HEK293T (cell line): Measurements from ENCODE around the gene SRD5A3.

Experiments
- ARNT ChIP-seq: fragments of 450-650 bp; IDR thresholded peaks from 2 replicates; pipeline ENCODE4 v1.6.1; 2017; ENCODE audit warnings: mild to moderate bottlenecking
- BHLHE40 ChIP-seq: fragments of 450-650 bp; IDR thresholded peaks from 2 replicates; pipeline ENCODE4 v1.6.1; 2016; ENCODE audit warnings: mild to moderate bottlenecking, moderate library complexity, borderline replicate concordance
- ELF4 ChIP-seq: fragments of 450-650 bp; IDR thresholded peaks from 2 replicates; pipeline ENCODE4 v1.6.1; 2017; ENCODE audit warnings: antibody characterized with exemption
- FOXA1 ChIP-seq: fragments of 450-650 bp; IDR thresholded peaks from 2 replicates; pipeline ENCODE4 v1.6.1; 2016; ENCODE audit warnings: mild to moderate bottlenecking
- FOXM1 ChIP-seq: fragments of 450-650 bp; IDR thresholded peaks from 2 replicates; pipeline ENCODE4 v1.6.1; 2017; ENCODE audit warnings: mild to moderate bottlenecking, borderline replicate concordance
- HDGF ChIP-seq: fragments of 450-650 bp; IDR thresholded peaks from 2 replicates; pipeline ENCODE4 v1.6.1; 2017; ENCODE audit warnings: antibody characterized with exemption, borderline replicate concordance
- LEF1 ChIP-seq: fragments of 450-650 bp; IDR thresholded peaks from 2 replicates; pipeline ENCODE4 v1.6.1; 2017; ENCODE audit warnings: mild to moderate bottlenecking, borderline replicate concordance
- SP1 ChIP-seq: fragments of 450-650 bp; IDR thresholded peaks from 2 replicates; pipeline ENCODE4 v1.6.1; 2017
- SUZ12 ChIP-seq: fragments of 450-650 bp; IDR thresholded peaks from 2 replicates; pipeline ENCODE4 v1.6.1; 2016; ENCODE audit warnings: mild to moderate bottlenecking
- TARDBP ChIP-seq: fragments of 450-650 bp; IDR thresholded peaks from 2 replicates; pipeline ENCODE4 v1.6.1; 2016

GRCh38 chr4:55347610-55348228 lies 1.7 kb downstream of the SRD5A3 start:
- no peak for TF ChIP-seq SP1
- TF ChIP-seq LEF1: no peak
- TF ChIP-seq SUZ12: no peak
- TF ChIP-seq BHLHE40: no peak
- TF ChIP-seq TARDBP: no peak
- no peak for TF ChIP-seq ARNT
- TF ChIP-seq FOXA1: no peak
- TF ChIP-seq FOXM1: no peak
- TF ChIP-seq HDGF: no peak
- no peak for TF ChIP-seq ELF4
